ENCODE data around the gene PRKG2. TPM values are rescaled to one million over a fixed set of nuclear protein-coding genes. Genes with fewer than 3 reads are reported as not detected.

Gene PRKG2
- total and polyA plus RNA-seq, 2 donors (not counting 3 experiments of a cell fraction or from before 2014, with no cell fraction given), result not detected

DNA sequence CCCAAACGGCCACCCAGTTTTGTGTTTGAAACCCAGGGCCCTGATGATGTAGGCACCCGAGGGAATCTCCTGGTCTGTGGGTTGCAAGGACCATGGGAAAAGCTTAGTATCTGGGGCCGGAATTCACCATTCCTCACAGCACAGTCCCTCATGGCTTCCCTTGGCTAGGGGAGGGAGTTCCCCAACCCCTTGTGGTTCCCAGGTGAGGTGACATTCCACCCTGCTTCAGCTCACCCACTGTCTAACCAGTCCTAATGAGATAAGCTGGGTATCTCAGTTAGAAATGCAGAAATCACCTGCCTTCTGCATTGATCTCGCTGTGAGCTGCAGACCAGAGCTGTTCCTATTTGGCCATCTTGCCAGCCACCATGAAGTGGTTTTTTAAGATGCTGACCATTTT lies 84.0 kb downstream of the PRKG2 start:
- H3K9me3 ChIP-seq (replicated peaks; ENCODE audit: control insufficient read depth, insufficient read depth, low read length), result no peaks in the 10 kb centered on the region
- H3K27me3 ChIP-seq (ENCODE audit: control insufficient read depth in 2 of 2, insufficient read depth in 2 of 2, low read length in 2 of 2), result no peaks in the 10 kb centered on the region
- no TSS peak for BruUV-seq (replicated peaks)
- no peaks in the 10 kb centered on the region for H4K20me1 ChIP-seq (replicated peaks; ENCODE audit: control insufficient read depth, extremely low read depth, insufficient read depth, low read length)
- no peak overlapping the region for H3K9ac ChIP-seq (replicated peaks; ENCODE audit: extremely low read depth, insufficient read depth, low read length)
- no peak for FAIRE-seq
- no peaks in the 10 kb centered on the region for H3K79me2 ChIP-seq (ENCODE audit: control insufficient read depth, insufficient read depth, low read length)
- H3K27ac ChIP-seq (ENCODE audit: insufficient read depth, low read depth, low read length), result no peak overlapping the region
- no peak for DNase-seq (ENCODE audit: low read depth, low spot score)
- intact Hi-C loops (cut with micrococcal nuclease) (no loop called here), dilution Hi-C loops (cut with MboI; ENCODE audit: extremely low pct_ligation_motif_present, low sequenced_read_pairs) (no loop called here)
- ChIA-PET CTCF (no interaction called here), POLR2A (no interaction called here)
- no peaks in the 10 kb centered on the region for H3K9me1 ChIP-seq (replicated peaks; ENCODE audit: control insufficient read depth, extremely low read depth, insufficient read depth, low read length)
- H3K36me3 ChIP-seq (ENCODE audit: control insufficient read depth in 2 of 2, extremely low read depth in 1 of 2, insufficient read depth in 2 of 2, low read length in 2 of 2), result no peaks in the 10 kb centered on the region
- H3K4me3 ChIP-seq (replicated peaks in 1 of 3; ENCODE audit: insufficient read depth in 1 of 3, low read depth in 1 of 3, low read length in 3 of 3), result no peak overlapping the region
- no peak overlapping the region for H3K4me2 ChIP-seq (ENCODE audit: insufficient read depth, low read length)
- H3K4me1 ChIP-seq (ENCODE audit: control insufficient read depth, extremely low read depth, insufficient read depth, low read length), result no peaks in the 10 kb centered on the region
- no peak for TF ChIP-seq GATA2 (IDR thresholded peaks at IDR 0.05; ENCODE audit: insufficient read depth, insufficient read length, low read depth, low read length)
- TF ChIP-seq EZH2 (IDR thresholded peaks at IDR 0.05; ENCODE audit: borderline replicate concordance, low read depth, low read length, severe bottlenecking), result no peak
- TF ChIP-seq POLR2A (IDR thresholded peaks at IDR 0.05; ENCODE audit: low read depth, low read length), result no peak
- TF ChIP-seq MYC (IDR thresholded peaks at IDR 0.05; ENCODE audit: low read depth, low read length), result no peak
- TF ChIP-seq FOS (IDR thresholded peaks at IDR 0.05; ENCODE audit: borderline replicate concordance, insufficient read depth, low read length), result no peak
- TF ChIP-seq JUN (IDR thresholded peaks at IDR 0.05; ENCODE audit: borderline replicate concordance, insufficient read depth, insufficient read length, low read depth), result no peak
- TF ChIP-seq, protein P1, sequence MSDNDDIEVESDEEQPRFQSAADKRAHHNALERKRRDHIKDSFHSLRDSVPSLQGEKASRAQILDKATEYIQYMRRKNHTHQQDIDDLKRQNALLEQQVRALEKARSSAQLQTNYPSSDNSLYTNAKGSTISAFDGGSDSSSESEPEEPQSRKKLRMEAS (IDR thresholded peaks at IDR 0.05; ENCODE audit: insufficient read depth, insufficient read length), result no peak
- no peak for TF ChIP-seq POLR2AphosphoS5 (IDR thresholded peaks at IDR 0.05; ENCODE audit: insufficient read depth, low read depth, low read length)
- TF ChIP-seq, protein P2, sequence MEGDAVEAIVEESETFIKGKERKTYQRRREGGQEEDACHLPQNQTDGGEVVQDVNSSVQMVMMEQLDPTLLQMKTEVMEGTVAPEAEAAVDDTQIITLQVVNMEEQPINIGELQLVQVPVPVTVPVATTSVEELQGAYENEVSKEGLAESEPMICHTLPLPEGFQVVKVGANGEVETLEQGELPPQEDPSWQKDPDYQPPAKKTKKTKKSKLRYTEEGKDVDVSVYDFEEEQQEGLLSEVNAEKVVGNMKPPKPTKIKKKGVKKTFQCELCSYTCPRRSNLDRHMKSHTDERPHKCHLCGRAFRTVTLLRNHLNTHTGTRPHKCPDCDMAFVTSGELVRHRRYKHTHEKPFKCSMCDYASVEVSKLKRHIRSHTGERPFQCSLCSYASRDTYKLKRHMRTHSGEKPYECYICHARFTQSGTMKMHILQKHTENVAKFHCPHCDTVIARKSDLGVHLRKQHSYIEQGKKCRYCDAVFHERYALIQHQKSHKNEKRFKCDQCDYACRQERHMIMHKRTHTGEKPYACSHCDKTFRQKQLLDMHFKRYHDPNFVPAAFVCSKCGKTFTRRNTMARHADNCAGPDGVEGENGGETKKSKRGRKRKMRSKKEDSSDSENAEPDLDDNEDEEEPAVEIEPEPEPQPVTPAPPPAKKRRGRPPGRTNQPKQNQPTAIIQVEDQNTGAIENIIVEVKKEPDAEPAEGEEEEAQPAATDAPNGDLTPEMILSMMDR (IDR thresholded peaks at IDR 0.05; ENCODE audit: extremely low read depth in 1 of 2, insufficient read depth in 1 of 2, low read depth in 1 of 2, low read length in 2 of 2), result no peak
- H2AFZ ChIP-seq (ENCODE audit: low read depth, low read length), result no peak overlapping the region

Data from endothelial cell of umbilical vein (primary cell).